ENCODE measurements around the gene SH2D1A.
A peak's percentile ranks its signal among the peaks of the same experiment; 100 is the strongest.
"Not testable (repeated sequence)": the region's sequence is repeated elsewhere in the genome, so short reads cannot be mapped to it uniquely, and the experiment has no call there.

SH2D1A gene

GRCh38 chrX:124348885-124349453, 2.6 kb downstream of the SH2D1A start:
- no peak for FAIRE-seq
- DNase-seq (ENCODE audit: low spot score): no peak

- DNase-seq (ENCODE audit: low spot score): no peak
- no peak for FAIRE-seq
Measured at GRCh38 chrX:124354648-124355047, 8.3 kb downstream of the SH2D1A start.

GRCh38 chrX:124358800-124359383, 12.5 kb downstream of the SH2D1A start:
- FAIRE-seq: no peak

GRCh38 chrX:124362072-124362471, 15.7 kb downstream of the SH2D1A start:
- DNase-seq (ENCODE audit: low spot score) (no peak), FAIRE-seq (no peak)

More at GRCh38 chrX:124358800-124359383, 12.5 kb downstream of the SH2D1A start:
- DNase-seq (ENCODE audit: low spot score): no peak

GRCh38 chrX:124362761-124363160, 16.4 kb downstream of the SH2D1A start:
- FAIRE-seq (no peak), DNase-seq (ENCODE audit: low spot score) (no peak)

- FAIRE-seq (no peak), DNase-seq (ENCODE audit: low spot score) (no peak)
Measured at GRCh38 chrX:124369722-124370121, 23.4 kb downstream of the SH2D1A start.

- DNase-seq (ENCODE audit: low spot score) (no peak), FAIRE-seq (no peak)
Measured at GRCh38 chrX:124373348-124373747, 27.0 kb downstream of the SH2D1A start.

GRCh38 chrX:124378643-124379042, 32.3 kb downstream of the SH2D1A start:
- DNase-seq (ENCODE audit: low spot score): no peak
- FAIRE-seq: no peak

- FAIRE-seq: no peak
- no peak for DNase-seq (ENCODE audit: low spot score)
Measured at GRCh38 chrX:124383354-124383753, 37.0 kb downstream of the SH2D1A start.

GRCh38 chrX:124386401-124386800, 40.0 kb downstream of the SH2D1A start:
- FAIRE-seq (no peak), DNase-seq (ENCODE audit: low spot score) (no peak)

- peak; percentile 9 for DNase-seq (ENCODE audit: low spot score)
- no peak for FAIRE-seq
Measured at GRCh38 chrX:124388562-124388961, 42.2 kb downstream of the SH2D1A start.

GRCh38 chrX:124392794-124393193, 46.4 kb downstream of the SH2D1A start:
- FAIRE-seq (no peak), DNase-seq (ENCODE audit: low spot score) (no peak)

- DNase-seq (ENCODE audit: low spot score): no peak
- FAIRE-seq: no peak
Measured at GRCh38 chrX:124393238-124393637, 46.9 kb downstream of the SH2D1A start.

GRCh38 chrX:124393659-124394058, 47.3 kb downstream of the SH2D1A start:
- DNase-seq (ENCODE audit: low spot score): no peak
- FAIRE-seq: no peak

GRCh38 chrX:124395145-124395880, 49.0 kb downstream of the SH2D1A start:
- no peak for DNase-seq (ENCODE audit: low spot score)
- FAIRE-seq: no peak

GRCh38 chrX:124401696-124402095, 55.3 kb downstream of the SH2D1A start:
- no peak for DNase-seq (ENCODE audit: low spot score)
- FAIRE-seq: no peak

GRCh38 chrX:124405868-124406267, 59.5 kb downstream of the SH2D1A start:
- FAIRE-seq: no peak

GRCh38 chrX:124406294-124407014, 60.1 kb downstream of the SH2D1A start:
- FAIRE-seq (no peak), DNase-seq (ENCODE audit: low spot score) (peak; percentile 51)

More at GRCh38 chrX:124405868-124406267, 59.5 kb downstream of the SH2D1A start:
- no peak for DNase-seq (ENCODE audit: low spot score)

GRCh38 chrX:124407226-124407625, 60.9 kb downstream of the SH2D1A start:
- FAIRE-seq: no peak

GRCh38 chrX:124408380-124408779, 62.0 kb downstream of the SH2D1A start:
- DNase-seq (ENCODE audit: low spot score); FAIRE-seq: not testable (repeated sequence)

More at GRCh38 chrX:124407226-124407625, 60.9 kb downstream of the SH2D1A start:
- DNase-seq (ENCODE audit: low spot score): no peak

GRCh38 chrX:124413244-124413643, 66.9 kb downstream of the SH2D1A start:
- FAIRE-seq: no peak
- DNase-seq (ENCODE audit: low spot score): no peak

GRCh38 chrX:124414281-124414680, 67.9 kb downstream of the SH2D1A start:
- FAIRE-seq: no peak
- no peak for DNase-seq (ENCODE audit: low spot score)

Data from urothelium cell line (cell line).